ENCODE measurements around the gene GRIP2.

GRIP2 gene

GRCh38 chr3:14485981-14486380 lies 54.2 kb downstream of the GRIP2 start:
- no peak for DNase-seq (ENCODE audit: extremely low spot score)
- CTCF ChIA-PET: no interaction called here
- POLR2A ChIA-PET: no interaction called here
- TF ChIP-seq TARDBP (IDR thresholded peaks at IDR 0.05): no peak
- TF ChIP-seq NFRKB (IDR thresholded peaks at IDR 0.05): no peak
- no peak for TF ChIP-seq SP1 (IDR thresholded peaks at IDR 0.05)
- no peak for TF ChIP-seq ZNF384 (IDR thresholded peaks at IDR 0.05)
- TF ChIP-seq, protein P1, sequence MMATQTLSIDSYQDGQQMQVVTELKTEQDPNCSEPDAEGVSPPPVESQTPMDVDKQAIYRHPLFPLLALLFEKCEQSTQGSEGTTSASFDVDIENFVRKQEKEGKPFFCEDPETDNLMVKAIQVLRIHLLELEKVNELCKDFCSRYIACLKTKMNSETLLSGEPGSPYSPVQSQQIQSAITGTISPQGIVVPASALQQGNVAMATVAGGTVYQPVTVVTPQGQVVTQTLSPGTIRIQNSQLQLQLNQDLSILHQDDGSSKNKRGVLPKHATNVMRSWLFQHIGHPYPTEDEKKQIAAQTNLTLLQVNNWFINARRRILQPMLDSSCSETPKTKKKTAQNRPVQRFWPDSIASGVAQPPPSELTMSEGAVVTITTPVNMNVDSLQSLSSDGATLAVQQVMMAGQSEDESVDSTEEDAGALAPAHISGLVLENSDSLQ (IDR thresholded peaks at IDR 0.05): no peak
- no peak for TF ChIP-seq LEF1 (IDR thresholded peaks at IDR 0.05; ENCODE audit: borderline replicate concordance)
- no peak for TF ChIP-seq ARNT (IDR thresholded peaks at IDR 0.05)
- TF ChIP-seq SUZ12 (IDR thresholded peaks at IDR 0.05): no peak
- no peak for TF ChIP-seq CTBP1 (IDR thresholded peaks at IDR 0.05; ENCODE audit: borderline replicate concordance)
- TF ChIP-seq L3MBTL2 (conservative IDR thresholded peaks at IDR 0.05): no peak

DNA sequence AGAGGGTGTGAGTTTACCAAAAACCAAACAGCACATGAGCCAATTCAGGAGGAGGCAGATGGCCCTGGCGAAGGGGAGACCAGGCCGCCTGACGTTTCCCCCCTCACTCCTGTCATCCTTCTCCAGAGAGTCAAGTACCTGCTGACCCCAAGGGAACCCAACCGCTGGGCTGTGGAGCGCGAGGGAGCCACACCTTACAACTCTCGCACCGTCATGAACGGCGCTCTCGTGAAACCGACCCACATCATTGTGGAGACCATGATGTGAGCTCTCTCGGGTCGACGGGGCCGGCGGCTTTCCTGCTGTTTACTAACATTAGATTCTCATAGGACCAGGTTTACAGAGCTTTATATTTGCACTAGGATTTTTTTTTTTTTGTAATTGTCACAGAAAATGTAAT lies 55.4 kb downstream of the GRIP2 start:
- TF ChIP-seq ARNT (IDR thresholded peaks at IDR 0.05): no peak
- no peak for TF ChIP-seq SP1 (IDR thresholded peaks at IDR 0.05)
- TF ChIP-seq LEF1 (IDR thresholded peaks at IDR 0.05; ENCODE audit: borderline replicate concordance): no peak
- no peak for TF ChIP-seq SUZ12 (IDR thresholded peaks at IDR 0.05)
- no peak for TF ChIP-seq NFRKB (IDR thresholded peaks at IDR 0.05)
- no peak for TF ChIP-seq BHLHE40 (IDR thresholded peaks at IDR 0.05; ENCODE audit: borderline replicate concordance)
- TF ChIP-seq FOXM1 (IDR thresholded peaks at IDR 0.05; ENCODE audit: borderline replicate concordance): no peak
- no peak for TF ChIP-seq L3MBTL2 (conservative IDR thresholded peaks at IDR 0.05)
- no peak for TF ChIP-seq FOXA1 (IDR thresholded peaks at IDR 0.05)
- TF ChIP-seq HDGF (IDR thresholded peaks at IDR 0.05; ENCODE audit: borderline replicate concordance): no peak
- no peak for TF ChIP-seq CTBP1 (IDR thresholded peaks at IDR 0.05; ENCODE audit: borderline replicate concordance)
- ChIA-PET CTCF (no interaction called here), POLR2A (no interaction called here)
- no peak for DNase-seq (ENCODE audit: extremely low spot score)

GRCh38 chr3:14483286-14483685 lies 56.9 kb downstream of the GRIP2 start:
- TF ChIP-seq TARDBP (IDR thresholded peaks at IDR 0.05) (no peak), HDGF (IDR thresholded peaks at IDR 0.05; ENCODE audit: borderline replicate concordance) (no peak), FOXK2 (IDR thresholded peaks at IDR 0.05) (no peak), SUZ12 (IDR thresholded peaks at IDR 0.05) (no peak), ZNF384 (IDR thresholded peaks at IDR 0.05) (no peak), L3MBTL2 (conservative IDR thresholded peaks at IDR 0.05) (no peak), FOXM1 (IDR thresholded peaks at IDR 0.05; ENCODE audit: borderline replicate concordance) (no peak), CTBP1 (IDR thresholded peaks at IDR 0.05; ENCODE audit: borderline replicate concordance) (no peak), ARNT (IDR thresholded peaks at IDR 0.05) (no peak), FOXA1 (IDR thresholded peaks at IDR 0.05) (no peak), BHLHE40 (IDR thresholded peaks at IDR 0.05; ENCODE audit: borderline replicate concordance) (no peak), ELF4 (IDR thresholded peaks at IDR 0.05) (no peak), SP1 (IDR thresholded peaks at IDR 0.05) (no peak), LEF1 (IDR thresholded peaks at IDR 0.05; ENCODE audit: borderline replicate concordance) (no peak), NFRKB (IDR thresholded peaks at IDR 0.05) (no peak)
- TF ChIP-seq, protein P1 (IDR thresholded peaks at IDR 0.05): no peak
- DNase-seq (ENCODE audit: extremely low spot score): no peak
- POLR2A ChIA-PET: no interaction called here
- CTCF ChIA-PET: interaction anchor here (1.0 kb wide), 1 partner anchor 280 kb away, joined by 3 read pairs; no protein-coding TSS in a partner anchor

GRCh38 chr3:14482271-14482721 lies 57.8 kb downstream of the GRIP2 start:
- POLR2A ChIA-PET: no interaction called here
- CTCF ChIA-PET: no interaction called here
- no peak for DNase-seq (ENCODE audit: extremely low spot score)
- no peak for TF ChIP-seq CTBP1 (IDR thresholded peaks at IDR 0.05; ENCODE audit: borderline replicate concordance)
- no peak for TF ChIP-seq FOXA1 (IDR thresholded peaks at IDR 0.05)
- TF ChIP-seq SP1 (IDR thresholded peaks at IDR 0.05): no peak
- TF ChIP-seq ARNT (IDR thresholded peaks at IDR 0.05): no peak
- no peak for TF ChIP-seq LEF1 (IDR thresholded peaks at IDR 0.05; ENCODE audit: borderline replicate concordance)
- no peak for TF ChIP-seq TARDBP (IDR thresholded peaks at IDR 0.05)
- no peak for TF ChIP-seq ZNF384 (IDR thresholded peaks at IDR 0.05)
- TF ChIP-seq SUZ12 (IDR thresholded peaks at IDR 0.05): no peak
- TF ChIP-seq L3MBTL2 (conservative IDR thresholded peaks at IDR 0.05): no peak
- no peak for TF ChIP-seq FOXK2 (IDR thresholded peaks at IDR 0.05)
- TF ChIP-seq FOXM1 (IDR thresholded peaks at IDR 0.05; ENCODE audit: borderline replicate concordance): no peak
- no peak for TF ChIP-seq HDGF (IDR thresholded peaks at IDR 0.05; ENCODE audit: borderline replicate concordance)
- TF ChIP-seq, protein P1 (IDR thresholded peaks at IDR 0.05): no peak
- TF ChIP-seq ELF4 (IDR thresholded peaks at IDR 0.05): no peak

- DNase-seq (ENCODE audit: extremely low spot score): no peak
- no peak for TF ChIP-seq CTBP1 (IDR thresholded peaks at IDR 0.05; ENCODE audit: borderline replicate concordance)
- no peak for TF ChIP-seq FOXK2 (IDR thresholded peaks at IDR 0.05)
- TF ChIP-seq ZNF384 (IDR thresholded peaks at IDR 0.05): no peak
- no peak for TF ChIP-seq FOXA1 (IDR thresholded peaks at IDR 0.05)
- TF ChIP-seq TARDBP (IDR thresholded peaks at IDR 0.05): no peak
- TF ChIP-seq L3MBTL2 (conservative IDR thresholded peaks at IDR 0.05): no peak
- no peak for TF ChIP-seq LEF1 (IDR thresholded peaks at IDR 0.05; ENCODE audit: borderline replicate concordance)
- TF ChIP-seq, protein P1 (IDR thresholded peaks at IDR 0.05): no peak
- TF ChIP-seq NFRKB (IDR thresholded peaks at IDR 0.05): no peak
- ChIA-PET POLR2A (no interaction called here), CTCF (no interaction called here)
Observed at GRCh38 chr3:14481646-14482036, 58.5 kb downstream of the GRIP2 start.
